ENCODE measurements around the gene RGR. TPM values are rescaled to one million over a fixed set of nuclear protein-coding genes. Genes with fewer than 3 reads are reported as not detected.

Gene RGR
- polyA plus RNA-seq, 2 of the 4 experiments (the other 2 are of a cell fraction) = not detected

- DNase-seq (ENCODE audit: low read depth in 1 of 2, low spot score in 1 of 2) (no peak), FAIRE-seq (no peak), ATAC-seq (no peak)
- TF ChIP-seq HES2 (IDR thresholded peaks at IDR 0.05) (no peak), KDM1A (IDR thresholded peaks at IDR 0.05; ENCODE audit: low read depth) (no peak), RARB (CRISPR knock-in tag; IDR thresholded peaks at IDR 0.05) (no peak), HDAC2 (IDR thresholded peaks at IDR 0.05) (no peak), ZC3H11A (IDR thresholded peaks at IDR 0.05) (no peak), NPAS2 (CRISPR knock-in tag; IDR thresholded peaks at IDR 0.05; ENCODE audit: borderline replicate concordance) (no peak), KDM5A (IDR thresholded peaks at IDR 0.05) (no peak), BCL3 (IDR thresholded peaks at IDR 0.05) (no peak), BHLHE40 (IDR thresholded peaks at IDR 0.05; ENCODE audit: low read depth, low read length) (no peak), CHD4 (IDR thresholded peaks at IDR 0.05; ENCODE audit: borderline replicate concordance) (no peak), NFE2L2 (conservative IDR thresholded peaks at IDR 0.05; ENCODE audit: low read length) (no peak), PHF8 (IDR thresholded peaks at IDR 0.05; ENCODE audit: borderline replicate concordance, low read depth) (no peak), FOSL2 (IDR thresholded peaks at IDR 0.05) (no peak), FOSL2 (CRISPR knock-in tag; IDR thresholded peaks at IDR 0.05) (no peak), MAZ (IDR thresholded peaks at IDR 0.05; ENCODE audit: borderline replicate concordance, low read depth, low read length) (no peak), HEYL (CRISPR knock-in tag; IDR thresholded peaks at IDR 0.05) (no peak), SREBF2 (IDR thresholded peaks at IDR 0.05) (no peak), JUNB (IDR thresholded peaks at IDR 0.05) (no peak)
- CTCF ChIA-PET = interaction anchor here (0.5 to 1.8 kb wide), 6 partner anchors 8 to 364 kb away, joined by 3 to 8 read pairs (median 4); no protein-coding TSS in a partner anchor
- H3K27ac ChIP-seq = no peak overlapping the region
- no peak overlapping the region for H3K4me3 ChIP-seq
- H3K9me3 ChIP-seq = no peaks in the 10 kb centered on the region
- H3K4me2 ChIP-seq = no peak overlapping the region
- POLR2A ChIA-PET = no interaction called here
- WGBS (ENCODE audit: missing lambda C conversion rate) = 49% methylated on average over 10 of the region's 10 CpGs
- H3K4me1 ChIP-seq = 0 out of 3 replicates have a peak, but pooled peaks cover 4% of the 10 kb centered on the region
Measured at GRCh38 chr10:84254552-84255478, 10.0 kb downstream of the RGR start.

GRCh38 chr10:84256510-84257342 is 11.9 kb downstream of the RGR start:
- Histone ChIP-seq H3K4me2 (peak overlapping the region; percentile 81), H3K4me3 (peak overlapping the region; percentile 31; the same call in 2 of the 3 replicates), H3K9me3 (no peaks in the 10 kb centered on the region), H3K27ac (no peak overlapping the region), H3K4me1 (0 out of 3 replicates have a peak, but pooled peaks cover 4% of the 10 kb centered on the region)
- POLR2A ChIA-PET = no interaction called here
- WGBS (ENCODE audit: missing lambda C conversion rate) = 34% methylated on average over 34 of the region's 35 CpGs
- TF ChIP-seq E2F6 (IDR thresholded peaks at IDR 0.05; ENCODE audit: borderline replicate concordance, low read depth) (peak; percentile 96), MAX (IDR thresholded peaks at IDR 0.05) (peak; percentile 87), HEYL (CRISPR knock-in tag; IDR thresholded peaks at IDR 0.05) (no peak), CTCF (IDR thresholded peaks at IDR 0.05) (peak; percentile 56), ZFP36 (IDR thresholded peaks at IDR 0.05; ENCODE audit: borderline replicate concordance, partially characterized antibody) (no peak), ATOH8 (CRISPR knock-in tag; IDR thresholded peaks at IDR 0.05; ENCODE audit: low read depth) (no peak), SMC3 (IDR thresholded peaks at IDR 0.05) (0 out of 3 replicates have a peak, but pooled peaks have one; percentile 25), RAD21 (conservative IDR thresholded peaks at IDR 0.05 in 1 of 2, IDR thresholded peaks at IDR 0.05 in 1 of 2) (peak; percentile 48 to 50; a peak in 4 of 5 replicates), BCL3 (IDR thresholded peaks at IDR 0.05) (no peak)
- CTCF ChIA-PET = interaction anchor here (0.6 to 15.3 kb wide), 24 partner anchors 8 to 282 kb away, joined by 3 to 341 read pairs (median 4); partner anchors contain the start of genes LRIT1 and RGR
- peak; percentile 70 to 88; a peak in 5 of 6 replicates for ATAC-seq
- peak; percentile 44 to 67 for DNase-seq (ENCODE audit: low read depth in 1 of 2, low spot score in 1 of 2)
- FAIRE-seq = no peak

All from A549 (cell line).